Heart left ventricle (tissue), 16 donors: Measurements from ENCODE around the gene DDX27. TPM values are rescaled to one million over a fixed set of nuclear protein-coding genes. Genes with fewer than 3 reads are reported as not detected.

ENCODE experiments used
- ATAC-seq, 4 donors: fragments of 200-7000 bp; cut with Tn5 transposase; one replicate each; pipeline ENCODE4 v1.9.1; 2020 to 2022; ENCODE audit warnings: moderate library complexity in 4 of 4, mild to moderate bottlenecking in 3 of 4, moderate number of reproducible peaks in 1 of 4
- DNase-seq, 5 donors: peaks; one replicate each; pipeline ENCODE4 v3.0.0-alpha.2; 2020
- H3K27ac ChIP-seq, 12 donors: fragments of 200-600 bp; sonication (generic) in 4 of 12; one replicate each; pipeline versions ENCODE4 v1.5.0 to v1.8.0; 2016 to 2022; ENCODE audit warnings: mild to moderate bottlenecking in 2 of 12
- H3K27me3 ChIP-seq, 9 donors: fragments of 200-600 bp; sonication (generic) in 2 of 9; one replicate each; pipeline versions ENCODE4 v1.5.1 to v1.8.0; 2016 to 2022; ENCODE audit warnings: mild to moderate bottlenecking in 3 of 9
- H3K36me3 ChIP-seq, 9 donors: fragments of 200-600 bp; sonication (generic) in 2 of 9; one replicate each; pipeline versions ENCODE4 v1.5.0 to v1.8.0; 2018 to 2022; ENCODE audit warnings: mild to moderate bottlenecking in 2 of 9
- H3K4me1 ChIP-seq, 12 donors: fragments of 200-600 bp; sonication (generic) in 4 of 12; one replicate each; pipeline versions ENCODE4 v1.5.0 to v1.8.0; 2016 to 2022; ENCODE audit warnings: mild to moderate bottlenecking in 3 of 12
- H3K4me3 ChIP-seq, 12 donors: fragments of 200-600 bp; sonication (generic) in 4 of 12; one replicate each; pipeline versions ENCODE4 v1.5.0 to v1.8.0; 2017 to 2022; ENCODE audit warnings: mild to moderate bottlenecking in 9 of 12, moderate library complexity in 4 of 12
- H3K9me3 ChIP-seq, 12 donors: fragments of 200-600 bp; sonication (generic) in 4 of 12; one replicate each; pipeline versions ENCODE4 v1.5.0 to v1.8.0; 2016 to 2022; ENCODE audit warnings: mild to moderate bottlenecking in 1 of 12
- CTCF ChIP-seq, 12 donors: fragments of 200-600 bp; sonication (generic) in 4 of 12; IDR thresholded peaks; one replicate each; pipeline versions ENCODE4 v1.5.0 to v1.8.0; 2018 to 2022; ENCODE audit warnings: antibody characterized with exemption in 12 of 12, mild to moderate bottlenecking in 5 of 12
- POLR2A ChIP-seq, 2 donors: fragments of 450-650 bp; IDR thresholded peaks; one replicate each; pipeline ENCODE4 v1.6.1; 2017; ENCODE audit warnings: antibody characterized with exemption in 2 of 2, mild to moderate bottlenecking in 2 of 2, moderate library complexity in 2 of 2
- WGBS, 4 donors: extraction: QIAGEN DNeasy Blood & Tissue Kit in 2 of 4; methylation state at CpG; one replicate each; pipeline versions ENCODE4 v1.1.5 to v1.1.7; 2013 to 2018; 5-methylcytosine and 5-hydroxymethylcytosine counted together
- intact Hi-C, 10 donors: fragments of 100-400 bp; cut with DNase I; formaldehyde crosslinking; loops; one replicate each; pipeline versions ENCODE4 v1.11.1 to v1.14.2; 2022
- polyA plus RNA-seq, 2 donors: library from polyadenylated mRNA; stranded (reverse); fragments of 200-250 nt; gene quantifications; one replicate each; pipeline ENCODE4 v1.2.3, GENCODE V29; 2013
- total RNA-seq, 9 donors: library from RNA; depleted of rRNA in 2 of 9; stranded (reverse); fragments of >200 nt in 2 of 9; fragmentation: NEBNext Ultra II Directional in 3 of 9; extraction: Animal tissue kit (Norgen Biotek cat#: 25700) in 3 of 9; gene quantifications; one replicate each; pipeline versions ENCODE4 v1.1.0 to v1.2.4, GENCODE V29; 2016 to 2023
- donor health status: ischemic (EF 13 %, LVEDD 7.1; RV severe dilation, severe dysfunction).
- donor health status: healthy with polysubstance abuse.
- donor health status: DM: no; HTN: yes; CAD: no.
- donor health status: DM: no; HTN: no; CAD: no.
- donor health status: ischemic (EF 25% LVEDD 6.9; RV normal size, moderate dysfunction).
- donor health status: ischemic (EF 25% LVEDD 5.7; RV mildly dilated, moderate dysfunction).
- donor health status: healthy.
- donor health status: DM: yes; HTN: yes; CAD: no.
- donor health status: ischemic (EF 35%, LVEDD 5.7; RV mildly dilated, moderate dysfunction).
- donor health status: nonischemic (EF 11% LVEDD 7.7; RV severe dilation, severe dysfunction).
- donor health status: DM: yes; HTN: yes; CAD: no.
- donor health status: PGD.
- donor health status: ischemic (EF 29% LVEDD 5.4; RV normal size, mild dysfunction).
- donor health status: nonischemic (EF 23%, LVEDD 6.1; RV moderate dilation, normal function).

Gene DDX27
- total and polyA plus RNA-seq, 11 donors: 12.0 to 34.2 (median 13.9) TPM

GRCh38 chr20:49234831-49235230, 15.6 kb downstream of the DDX27 start:
- H3K27me3 ChIP-seq: no peaks in the 10 kb centered on the region
- no peak overlapping the region for H3K4me3 ChIP-seq
- H3K27ac ChIP-seq: no peak overlapping the region
- ATAC-seq: no peak
- intact Hi-C loops: no loop called here
- no peak for DNase-seq
- H3K36me3 ChIP-seq: peaks cover 6 to 99% (median 95%) of the 10 kb centered on the region in 9 donors
- H3K9me3 ChIP-seq: no peaks in the 10 kb centered on the region
- H3K4me1 ChIP-seq: peaks cover 0 to 7% (median 0%) of the 10 kb centered on the region in 12 donors
- TF ChIP-seq CTCF (IDR thresholded peaks at IDR 0.05) (no peak), POLR2A (IDR thresholded peaks at IDR 0.05) (no peak)
- 91 to 98% (median 94%) methylated on average over 6 of the region's 6 CpGs for whole genome bisulfite sequencing, 4 donors

GRCh38 chr20:49236301-49236700, 17.1 kb downstream of the DDX27 start:
- ATAC-seq: no peak
- DNase-seq: no peak
- TF ChIP-seq POLR2A (IDR thresholded peaks at IDR 0.05) (no peak), CTCF (IDR thresholded peaks at IDR 0.05) (no peak)
- no peaks in the 10 kb centered on the region for H3K27me3 ChIP-seq
- H3K36me3 ChIP-seq: peaks cover 6 to 99% (median 95%) of the 10 kb centered on the region in 9 donors
- H3K4me1 ChIP-seq: peaks cover 0 to 1% (median 0%) of the 10 kb centered on the region in 12 donors
- no peak overlapping the region for H3K27ac ChIP-seq
- no peaks in the 10 kb centered on the region for H3K9me3 ChIP-seq
- no peak overlapping the region for H3K4me3 ChIP-seq
- intact Hi-C loops: no loop called here
- WGBS, 4 donors: 92 to 96% (median 94%) methylated on average over 9 of the region's 9 CpGs

GRCh38 chr20:49237531-49237930, 18.3 kb downstream of the DDX27 start:
- Histone ChIP-seq H3K4me3 (no peak overlapping the region), H3K9me3 (no peaks in the 10 kb centered on the region), H3K4me1 (no peaks in the 10 kb centered on the region), H3K36me3 (peaks cover 6 to 99% (median 94%) of the 10 kb centered on the region in 9 donors), H3K27me3 (no peaks in the 10 kb centered on the region), H3K27ac (no peak overlapping the region)
- ATAC-seq (no peak), DNase-seq (no peak)
- 90 to 92% (median 91%) methylated on average over 4 of the region's 4 CpGs for WGBS, 4 donors
- intact Hi-C loops: no loop called here
- TF ChIP-seq CTCF (IDR thresholded peaks at IDR 0.05): no peak
- no peak for TF ChIP-seq POLR2A (IDR thresholded peaks at IDR 0.05)

GRCh38 chr20:49245921-49246740, 26.9 kb downstream of the DDX27 start:
- DNase-seq: peak in 2 of 5 donors; percentile 26 to 58
- WGBS, 4 donors: 26 to 47% (median 39%) methylated on average over 3 of the region's 3 CpGs

More at GRCh38 chr20:49245921-49246740, 26.9 kb downstream of the DDX27 start:
- Histone ChIP-seq H3K4me1 (peaks cover 0 to 27% (median 16%) of the 10 kb centered on the region in 12 donors), H3K4me3 (no peak overlapping the region), H3K27me3 (no peaks in the 10 kb centered on the region), H3K36me3 (peaks cover 2 to 100% (median 97%) of the 10 kb centered on the region in 9 donors), H3K9me3 (no peaks in the 10 kb centered on the region), H3K27ac (peak overlapping the region in 2 of 12 donors; percentile 10 to 16)
- intact Hi-C loops: no loop called here
- TF ChIP-seq CTCF (IDR thresholded peaks at IDR 0.05) (peak; percentile 29 to 67 (median 49)), POLR2A (IDR thresholded peaks at IDR 0.05) (no peak)
- peak; percentile 17 to 72 (median 64) for ATAC-seq
